HCT116 (cell line): Measurements from ENCODE around the gene AHNAK. TPM values are rescaled to one million over a fixed set of nuclear protein-coding genes. Genes with fewer than 3 reads are reported as not detected.
"Not testable (repeated sequence)": the region's sequence is repeated elsewhere in the genome, so short reads cannot be mapped to it uniquely, and the experiment has no call there.

Experiments used
- ATAC-seq: fragments of 200-7000 bp; cut with Tn5 transposase; 2 replicates; pipeline ENCODE4 v1.9.1; 2020; ENCODE audit warnings: mild to moderate bottlenecking, moderate library complexity
- BruUV-seq: library from RNA; stranded (reverse); fragments of 400-500 nt; replicated peaks from 2 replicates; lab custom pipeline; 2021; lab: Mats Ljungman, UMichigan
- CTCF ChIA-PET: fragments of 300-600 bp; sonication (Branson Sonifier 250); formaldehyde crosslinking; loops from one replicate; lab custom pipeline; 2021; ENCODE audit warnings: antibody characterized with exemption; lab: Charles Lee
- POLR2A ChIA-PET: fragments of 300-600, 350-600 bp; sonication (Branson Sonifier 250); formaldehyde crosslinking; loops from one replicate; lab custom pipeline; 2021; ENCODE audit warnings: antibody characterized with exemption; lab: Charles Lee
- RAD21 ChIA-PET, 2 experiments: fragments of 300-600 bp; sonication (Branson Sonifier 250); formaldehyde crosslinking; loops; one replicate each; lab custom pipeline; 2023; ENCODE audit warnings: low total read pairs in 2 of 2; ENCODE audit not compliant: uncharacterized antibody in 2 of 2, unreplicated experiment in 2 of 2, low non-redundant PET in 1 of 2; lab: Charles Lee
- DNase-seq: peaks from one replicate; pipeline ENCODE4 v3.0.0-alpha.2; 2010; ENCODE audit warnings: low read depth, low spot score
- H2AFZ ChIP-seq: fragments of 200-600 bp; shearing (Covaris generic), sonication (generic); 2 replicates; pipeline ENCODE4 v1.6.1; 2017; ENCODE audit warnings: low read depth, mixed run types, mixed read lengths, antibody characterized with exemption, low read length; ENCODE audit not compliant: poor library complexity, severe bottlenecking
- H3K27ac ChIP-seq: 2 replicates; pipeline ENCODE4 v1.5.1; 2012; ENCODE audit warnings: low read depth, low read length
- H3K27me3 ChIP-seq: fragments of 200-600 bp; sonication (generic); 2 replicates; pipeline ENCODE4 v1.6.1; 2016; ENCODE audit warnings: mixed run types, low read length, mixed read lengths; ENCODE audit not compliant: insufficient read depth
- H3K36me3 ChIP-seq, 2 experiments: fragments of 200-500 bp in 1 of 2; fragments of 200-600 bp in 1 of 2; sonication (Bioruptor generic) in 1 of 2; sonication (generic) in 1 of 2; 2 replicates each; pipeline versions ENCODE4 v1.5.1 to v1.6.1; 2014 to 2016; ENCODE audit warnings: low read length in 2 of 2, inconsistent platforms in 1 of 2, mixed read lengths in 1 of 2, mixed run types in 1 of 2; ENCODE audit not compliant: insufficient read depth in 2 of 2, control insufficient read depth in 1 of 2
- H3K4me1 ChIP-seq, 2 experiments: fragments of 200-600 bp in 1 of 2; sonication (generic) in 1 of 2; 2 replicates each; pipeline versions ENCODE4 v1.5.1 to v1.6.1; 2012 to 2017; ENCODE audit warnings: low read length in 2 of 2, inconsistent platforms in 1 of 2, mild to moderate bottlenecking in 1 of 2, mixed read lengths in 1 of 2, mixed run types in 1 of 2, moderate library complexity in 1 of 2; ENCODE audit not compliant: insufficient read depth in 2 of 2, control insufficient read depth in 1 of 2
- H3K4me2 ChIP-seq: fragments of 200-600 bp; sonication (generic); 2 replicates; pipeline ENCODE4 v1.6.1; 2017; ENCODE audit warnings: mixed run types, low read length, mixed read lengths
- H3K4me3 ChIP-seq, 2 experiments: fragments of 200-600 bp in 1 of 2; sonication (generic) in 1 of 2; replicated peaks in 1 of 2; 2 replicates each; pipeline ENCODE4 v1.5.1; 2011 to 2016; ENCODE audit warnings: low read length in 2 of 2, control low read depth in 1 of 2, low read depth in 1 of 2, mild to moderate bottlenecking in 1 of 2, mixed read lengths in 1 of 2, mixed run types in 1 of 2
- H3K79me2 ChIP-seq: fragments of 200-600 bp; sonication (generic); 2 replicates; pipeline ENCODE4 v1.6.1; 2017; ENCODE audit warnings: mild to moderate bottlenecking, mixed run types, low read length, moderate library complexity, mixed read lengths; ENCODE audit not compliant: insufficient read depth
- H3K9ac ChIP-seq: fragments of 200-600 bp; sonication (generic); 2 replicates; pipeline ENCODE4 v1.6.1; 2016; ENCODE audit warnings: low read length, mixed read lengths
- H3K9me2 ChIP-seq: fragments of 200-600 bp; sonication (generic), shearing (Covaris generic); 2 replicates; pipeline ENCODE4 v1.6.1; 2017; ENCODE audit warnings: mixed run types, mild to moderate bottlenecking, moderate library complexity; ENCODE audit not compliant: insufficient read depth
- H3K9me3 ChIP-seq, 2 experiments: fragments of 200-500 bp in 1 of 2; fragments of 200-600 bp in 1 of 2; sonication (Bioruptor generic) in 1 of 2; sonication (generic) in 1 of 2; 2 replicates each; pipeline ENCODE4 v1.6.1; 2014 to 2017; ENCODE audit warnings: low read length in 2 of 2, mixed read lengths in 2 of 2, inconsistent platforms in 1 of 2, low read depth in 1 of 2, mild to moderate bottlenecking in 1 of 2, mixed run types in 1 of 2, moderate library complexity in 1 of 2; ENCODE audit not compliant: control insufficient read depth in 1 of 2, insufficient read depth in 1 of 2
- H4K20me1 ChIP-seq: fragments of 200-600 bp; sonication (generic), shearing (Covaris generic); 2 replicates; pipeline ENCODE4 v1.6.1; 2017; ENCODE audit warnings: mixed run types, mild to moderate bottlenecking, moderate library complexity; ENCODE audit not compliant: insufficient read depth
- intact Hi-C: fragments of 100-400 bp; cut with micrococcal nuclease; formaldehyde crosslinking; loops from 2 replicates; pipeline ENCODE4 v1.10.0; 2022
- total RNA-seq: library from RNA; stranded (reverse); gene quantifications from one replicate; pipeline ENCODE4 v1.2.1, GENCODE V29; 2021; ENCODE audit not compliant: unreplicated experiment
- TF ChIP-seq, protein P1 (sequence below), 3 experiments: fragments of 200-600 bp in 1 of 3; sonication (generic) in 1 of 3; IDR thresholded peaks in 2 of 3; conservative IDR thresholded peaks in 1 of 3; 2 replicates each; pipeline ENCODE4 v1.5.1; 2012 to 2017; ENCODE audit warnings: low read depth in 2 of 3, low read length in 2 of 3, antibody characterized with exemption in 1 of 3, borderline replicate concordance in 1 of 3, control low read depth in 1 of 3, mild to moderate bottlenecking in 1 of 3, mixed read lengths in 1 of 3, mixed run types in 1 of 3, moderate library complexity in 1 of 3; ENCODE audit not compliant: insufficient read depth in 1 of 3

The AHNAK gene
- total RNA-seq, 1 experiment from 2014 or later = 239 TPM

GRCh38 chr11:62449912-62450311 lies 96.7 kb downstream of the AHNAK start:
- H3K9ac ChIP-seq, H3K9me3 ChIP-seq, H2AFZ ChIP-seq, H3K4me1 ChIP-seq, H3K27me3 ChIP-seq, DNase-seq, ATAC-seq, BruUV-seq, RAD21 ChIA-PET, H3K79me2 ChIP-seq, H4K20me1 ChIP-seq, H3K4me3 ChIP-seq, H3K36me3 ChIP-seq, H3K27ac ChIP-seq, H3K9me2 ChIP-seq, intact Hi-C loops: not testable (repeated sequence)
- H3K4me2 ChIP-seq = peak overlapping the region; percentile 14; the same call in 1 of the 2 replicates
- CTCF ChIA-PET = interaction anchor here (1.1 to 3.5 kb wide), 3 partner anchors 25 to 92 kb away, joined by 3 to 11 read pairs (median 4); no protein-coding TSS in a partner anchor
- POLR2A ChIA-PET = interaction anchor here (0.5 to 1.5 kb wide), 2 partner anchors 10 to 248 kb away, joined by 3 read pairs; no protein-coding TSS in a partner anchor

DNA sequence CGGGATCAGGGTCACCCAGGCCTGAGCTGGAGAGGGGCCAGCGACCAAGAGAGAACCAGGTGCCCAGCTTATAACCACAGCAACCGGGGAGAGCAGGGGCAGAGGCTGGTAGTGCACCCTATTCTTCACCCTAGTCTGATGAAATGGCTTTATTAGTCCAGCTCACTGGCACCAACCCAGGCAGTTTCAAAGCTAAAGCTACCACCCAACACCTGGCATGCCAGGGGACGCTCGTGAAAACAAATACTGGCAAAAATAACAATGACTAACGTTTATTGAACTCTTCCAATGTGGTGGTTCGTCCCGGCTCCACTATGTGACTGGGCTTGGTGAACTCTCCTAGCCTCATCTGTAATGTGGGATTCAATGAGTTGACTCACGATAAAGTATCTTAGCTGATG lies 97.2 kb downstream of the AHNAK start:
- ATAC-seq = peak; percentile 75
- Histone ChIP-seq H3K4me3 (no peak overlapping the region), H3K79me2 (no peaks in the 10 kb centered on the region), H2AFZ (no peak overlapping the region), H3K9ac (no peak overlapping the region), H3K27ac (no peak overlapping the region), H3K4me2 (peak overlapping the region; percentile 14; the same call in 1 of the 2 replicates), H3K36me3 (no peaks in the 10 kb centered on the region), H4K20me1 (no peaks in the 10 kb centered on the region), H3K4me1 (peaks cover 5 to 8% of the 10 kb centered on the region in 2 experiments; a peak in 3 of 4 replicates), H3K9me3 (no peaks in the 10 kb centered on the region), H3K9me2 (no peaks in the 10 kb centered on the region), H3K27me3 (peaks cover 5% of the 10 kb centered on the region; the same call in 1 of the 2 replicates)
- intact Hi-C loops = no loop called here
- ChIA-PET RAD21 (no interaction called here), CTCF (interaction anchor here (1.1 to 3.5 kb wide), 5 partner anchors 9 to 93 kb away, joined by 3 to 11 read pairs (median 5); no protein-coding TSS in a partner anchor), POLR2A (interaction anchor here (0.5 to 1.5 kb wide), 3 partner anchors 10 to 248 kb away, joined by 3 to 4 read pairs (median 3); no protein-coding TSS in a partner anchor)
- no TSS peak for BruUV-seq
- no peak for DNase-seq
- TF ChIP-seq, protein P1, sequence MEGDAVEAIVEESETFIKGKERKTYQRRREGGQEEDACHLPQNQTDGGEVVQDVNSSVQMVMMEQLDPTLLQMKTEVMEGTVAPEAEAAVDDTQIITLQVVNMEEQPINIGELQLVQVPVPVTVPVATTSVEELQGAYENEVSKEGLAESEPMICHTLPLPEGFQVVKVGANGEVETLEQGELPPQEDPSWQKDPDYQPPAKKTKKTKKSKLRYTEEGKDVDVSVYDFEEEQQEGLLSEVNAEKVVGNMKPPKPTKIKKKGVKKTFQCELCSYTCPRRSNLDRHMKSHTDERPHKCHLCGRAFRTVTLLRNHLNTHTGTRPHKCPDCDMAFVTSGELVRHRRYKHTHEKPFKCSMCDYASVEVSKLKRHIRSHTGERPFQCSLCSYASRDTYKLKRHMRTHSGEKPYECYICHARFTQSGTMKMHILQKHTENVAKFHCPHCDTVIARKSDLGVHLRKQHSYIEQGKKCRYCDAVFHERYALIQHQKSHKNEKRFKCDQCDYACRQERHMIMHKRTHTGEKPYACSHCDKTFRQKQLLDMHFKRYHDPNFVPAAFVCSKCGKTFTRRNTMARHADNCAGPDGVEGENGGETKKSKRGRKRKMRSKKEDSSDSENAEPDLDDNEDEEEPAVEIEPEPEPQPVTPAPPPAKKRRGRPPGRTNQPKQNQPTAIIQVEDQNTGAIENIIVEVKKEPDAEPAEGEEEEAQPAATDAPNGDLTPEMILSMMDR (IDR thresholded peaks at IDR 0.05 in 2 of 3, conservative IDR thresholded peaks at IDR 0.05 in 1 of 3; ENCODE audit: borderline replicate concordance in 1 of 3, insufficient read depth in 1 of 3, low read depth in 2 of 3, low read length in 2 of 3) = no peak
